Putamen (tissue), 1 donor: ENCODE results near the gene COBLL1.
"Not testable (repeated sequence)": the region's sequence is repeated elsewhere in the genome, so short reads cannot be mapped to it uniquely, and the experiment has no call there.

Experiments
- DNase-seq: peaks from one replicate; pipeline ENCODE4 v3.0.0-alpha.2; 2016; ENCODE audit warnings: low spot score

Gene COBLL1

GRCh38 chr2:164786787-164787186, 54.8 kb downstream of the COBLL1 start:
- no peak for DNase-seq

GRCh38 chr2:164785457-164785856, 56.2 kb downstream of the COBLL1 start:
- no peak for DNase-seq

DNA sequence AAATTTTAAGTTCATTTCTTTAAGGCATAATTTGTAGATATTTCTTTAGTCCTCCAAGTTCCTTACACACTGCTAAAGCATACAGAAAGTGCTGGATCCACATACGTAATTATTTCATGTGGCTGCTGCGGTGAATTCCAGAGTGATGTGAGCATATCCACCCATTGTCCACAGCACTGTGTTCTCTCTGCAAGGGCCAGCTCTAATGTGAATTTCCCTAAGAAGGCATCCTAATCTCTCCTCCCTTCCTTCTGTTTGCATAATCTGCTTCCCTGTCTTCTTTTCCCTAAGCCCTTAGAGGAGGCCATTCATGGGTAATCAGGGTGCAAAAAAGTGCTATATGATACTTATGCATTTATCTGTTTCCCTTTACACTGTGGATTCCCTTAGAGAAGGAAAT, 57.2 kb downstream of the COBLL1 start:
- no peak for DNase-seq

- no peak for DNase-seq
Measured at GRCh38 chr2:164782323-164782722, 59.3 kb downstream of the COBLL1 start.

DNA sequence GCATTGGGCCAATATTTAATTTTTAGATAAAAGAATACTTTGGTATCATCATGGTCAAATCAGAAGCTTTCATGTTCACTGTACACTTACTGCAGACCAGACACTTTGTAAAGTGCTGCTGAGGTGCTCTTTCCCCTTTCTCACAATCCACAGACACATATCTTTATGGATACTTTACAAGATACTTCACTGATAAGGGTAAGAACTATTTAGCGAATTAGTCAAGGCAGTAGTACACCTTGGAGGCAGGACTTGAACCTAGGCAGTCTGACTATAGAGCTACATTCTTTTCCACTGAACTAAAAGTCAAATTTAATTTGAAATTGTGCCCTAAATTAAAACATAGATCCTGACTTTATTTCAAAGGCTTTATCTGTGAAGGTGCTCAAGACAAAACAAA, 60.2 kb downstream of the COBLL1 start:
- no peak for DNase-seq

DNA sequence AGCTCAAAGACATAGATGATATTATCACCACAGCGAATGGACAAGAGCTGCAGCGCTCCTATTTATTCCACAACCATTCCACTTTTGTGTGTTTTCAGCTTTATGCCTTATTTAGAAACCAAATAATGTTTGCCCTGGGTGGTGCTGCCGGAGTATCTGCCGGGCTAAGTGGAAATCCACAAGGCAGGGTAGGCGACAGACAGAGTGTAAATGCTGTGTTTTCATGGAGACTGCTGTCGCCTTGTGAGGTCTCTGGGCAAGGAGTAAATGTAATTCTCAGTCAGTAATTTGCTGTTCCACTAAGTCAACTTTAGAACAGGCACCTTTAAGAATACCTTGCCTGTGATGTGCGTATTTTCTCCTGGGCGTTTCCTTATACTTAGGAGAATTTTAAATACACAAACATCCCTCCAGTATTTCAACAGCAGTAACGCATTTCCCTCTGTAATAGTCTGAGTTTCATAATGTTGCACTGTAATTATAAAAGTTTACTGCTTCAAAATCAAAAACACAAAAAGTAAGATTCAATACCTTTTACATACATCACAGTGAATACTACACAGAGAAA, 60.9 kb downstream of the COBLL1 start:
- no peak for DNase-seq

DNA sequence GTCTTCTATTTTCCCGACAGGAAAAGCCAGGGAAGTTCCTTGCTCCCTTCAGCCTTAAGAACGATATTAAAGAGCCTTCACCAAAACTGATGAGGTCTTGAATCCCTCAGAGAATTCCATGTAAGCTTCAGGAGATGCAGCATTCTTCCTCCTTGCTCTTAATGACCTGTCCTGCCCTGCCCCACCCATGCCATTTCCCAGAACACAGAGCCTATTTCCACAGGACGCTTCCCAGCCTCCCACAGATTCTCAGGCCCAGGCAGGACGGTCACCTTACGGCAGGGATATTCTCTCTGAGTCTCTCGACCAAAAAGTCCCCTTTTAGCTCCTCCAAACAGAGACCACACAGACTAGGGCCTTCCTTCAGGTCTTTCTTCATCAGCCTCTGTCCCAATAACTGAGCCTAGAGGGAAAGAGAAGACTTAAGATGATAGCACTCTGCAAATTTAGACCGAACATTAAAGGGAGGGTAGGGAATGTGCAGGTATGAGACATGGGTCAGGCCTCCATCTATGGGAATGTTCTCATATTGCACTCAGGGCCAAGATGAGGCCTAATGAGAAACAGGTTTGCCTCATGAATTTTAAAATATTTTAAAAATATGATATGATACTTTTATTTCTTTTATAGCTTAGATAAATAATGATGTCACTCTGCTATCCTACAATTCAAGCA, 62.1 kb downstream of the COBLL1 start:
- DNase-seq: no peak

DNA sequence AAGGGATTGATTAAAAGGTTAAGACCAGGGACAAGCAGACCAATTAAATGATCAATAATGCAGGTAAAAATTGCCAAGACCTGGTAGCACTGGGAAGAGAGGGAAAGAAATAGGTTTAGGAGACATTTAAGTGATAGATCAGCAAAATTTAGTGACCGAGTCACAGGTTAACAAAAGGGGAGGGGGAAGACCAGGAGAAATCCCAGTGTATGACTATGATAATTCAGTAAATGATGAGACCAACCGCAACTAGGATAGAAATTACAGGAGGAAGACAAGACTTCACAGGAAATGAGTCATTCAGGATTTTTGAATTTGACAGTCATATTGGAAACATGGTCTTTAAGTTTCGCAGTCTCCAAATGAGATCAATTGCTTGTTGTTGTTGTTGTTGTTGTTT, 62.9 kb downstream of the COBLL1 start:
- DNase-seq: no peak

GRCh38 chr2:164777847-164778461, 63.7 kb downstream of the COBLL1 start:
- no peak for DNase-seq

GRCh38 chr2:164773635-164774034, 68.0 kb downstream of the COBLL1 start:
- DNase-seq: no peak

GRCh38 chr2:164773091-164773490, 68.5 kb downstream of the COBLL1 start:
- DNase-seq: no peak

DNA sequence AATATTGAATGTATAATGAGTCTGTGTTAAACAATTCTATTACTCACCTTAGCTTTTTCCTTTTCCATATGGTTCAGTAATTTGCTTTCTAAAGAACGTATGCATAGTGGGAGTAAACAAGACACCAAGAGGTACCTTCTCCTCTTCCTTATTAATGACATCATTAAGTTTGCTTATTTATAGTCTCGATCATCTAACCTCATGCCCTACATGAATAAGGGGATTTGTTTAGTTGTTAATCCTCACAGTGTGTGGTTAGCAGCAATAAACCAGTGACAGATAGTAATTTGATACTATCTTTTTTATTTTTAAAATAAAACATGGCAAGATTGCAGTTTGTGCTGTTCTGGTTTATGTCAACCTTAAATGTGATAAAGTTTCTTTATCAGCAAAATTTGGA, 69.7 kb downstream of the COBLL1 start:
- no peak for DNase-seq

DNA sequence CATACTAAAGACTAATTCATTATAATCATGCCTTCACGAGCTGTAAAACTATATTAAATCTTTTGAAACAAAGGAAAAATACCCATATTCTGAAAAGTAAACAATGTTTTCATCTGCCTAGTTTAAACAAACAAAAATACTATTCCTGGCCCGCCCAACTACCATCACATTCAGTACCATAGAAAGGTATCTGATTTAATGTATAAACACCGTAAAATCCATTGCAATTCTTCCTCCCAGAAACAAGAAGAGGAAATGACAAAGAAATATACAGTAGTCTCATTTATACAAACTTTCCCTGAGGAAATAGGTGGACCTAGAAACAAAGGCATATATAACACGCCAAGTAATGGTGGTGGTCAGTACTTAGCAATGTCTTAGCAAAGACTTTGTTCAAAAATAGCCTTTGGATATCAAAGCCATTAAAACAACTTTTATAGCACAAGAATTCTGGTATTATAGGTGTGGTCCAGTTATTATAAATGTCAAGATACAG, 71.2 kb downstream of the COBLL1 start:
- no peak for DNase-seq

DNA sequence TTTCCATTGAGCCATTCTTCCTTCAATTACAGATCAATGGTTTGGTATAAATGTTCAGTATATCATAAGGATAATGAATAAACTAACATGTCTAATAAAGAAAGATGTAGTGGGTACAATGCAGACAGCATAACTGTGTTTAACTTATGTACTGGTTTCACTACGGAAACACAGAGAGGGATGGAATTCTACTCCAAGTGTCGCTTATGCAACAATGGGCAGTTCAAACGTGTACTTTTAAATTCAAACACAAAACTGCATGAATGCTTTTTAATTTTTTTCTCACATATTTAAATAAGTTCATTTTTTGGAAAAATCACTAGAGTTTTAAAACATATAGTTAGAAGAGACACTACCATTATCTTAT, 74.7 kb downstream of the COBLL1 start:
- DNase-seq: no peak

- no peak for DNase-seq
Measured at GRCh38 chr2:164766216-164766953, 75.2 kb downstream of the COBLL1 start.

DNA sequence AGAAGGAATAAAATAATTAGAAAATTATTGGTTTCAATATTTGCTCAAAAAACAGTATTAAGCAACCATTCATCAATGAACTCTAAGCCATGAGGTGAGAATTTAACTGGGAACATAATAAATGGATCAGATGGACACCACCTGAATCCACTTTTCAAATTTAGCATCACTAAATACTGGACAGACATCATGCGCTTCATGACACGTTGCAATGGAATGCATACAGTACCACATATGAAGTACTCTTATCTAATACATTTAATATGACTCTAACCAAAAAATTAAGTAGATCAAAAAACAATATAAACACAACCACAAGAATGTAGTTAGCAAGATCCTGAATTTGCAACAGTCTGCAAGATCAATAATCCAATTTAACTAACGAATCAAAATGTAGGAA, 76.6 kb downstream of the COBLL1 start:
- no peak for DNase-seq

- DNase-seq: no peak
Measured at GRCh38 chr2:164764474-164764873, 77.1 kb downstream of the COBLL1 start.

DNA sequence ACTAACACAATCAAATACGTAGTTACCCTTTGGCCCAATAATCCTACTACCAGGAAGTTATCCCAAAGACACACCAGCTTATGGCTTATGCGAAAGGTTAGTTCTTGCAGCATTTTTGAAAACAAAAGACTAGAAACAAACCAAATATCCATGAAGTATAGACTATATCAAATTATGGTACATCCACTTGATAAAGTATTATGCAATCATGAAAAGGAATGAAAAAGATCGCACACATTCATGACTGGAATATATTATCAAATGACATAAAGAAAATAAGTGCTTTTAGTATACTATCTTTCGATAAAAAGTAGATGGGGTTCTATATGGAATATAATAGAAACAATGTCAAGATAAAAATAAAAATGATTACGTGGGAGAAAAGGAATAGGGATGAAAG, 78.2 kb downstream of the COBLL1 start:
- no peak for DNase-seq

DNA sequence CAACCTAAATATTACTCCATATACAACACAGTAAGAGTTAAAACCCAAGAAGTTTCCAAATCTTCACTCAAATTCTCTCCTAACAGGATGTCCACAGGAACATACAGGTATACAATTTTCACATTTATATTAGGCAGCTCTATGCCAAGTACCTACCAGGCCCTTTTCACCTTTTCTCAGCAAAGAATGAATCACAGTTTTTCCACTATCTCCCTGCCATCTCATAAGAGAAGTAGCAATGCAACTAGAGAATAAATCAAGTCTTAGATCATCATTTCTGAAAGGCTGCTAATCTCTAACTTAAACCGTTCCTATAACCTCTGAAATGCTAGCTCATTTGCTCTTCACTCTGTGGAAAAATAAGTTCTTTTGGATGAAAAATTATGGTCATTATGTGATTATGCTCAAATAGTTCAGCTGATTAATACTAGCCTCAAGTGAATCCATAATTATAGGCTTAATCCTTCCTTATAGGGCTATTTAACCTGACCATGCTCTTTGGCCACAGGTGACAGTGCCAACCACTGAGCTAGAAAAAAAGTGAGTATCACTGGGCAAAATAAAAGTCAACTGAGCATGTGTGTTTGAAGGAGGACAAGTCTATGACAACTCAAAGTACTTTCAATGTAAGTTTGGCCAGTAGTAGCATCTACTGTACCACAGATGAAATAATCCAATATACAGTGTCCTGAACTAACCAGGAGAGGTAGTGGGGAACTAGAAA, 79.7 kb downstream of the COBLL1 start:
- no peak for DNase-seq

DNA sequence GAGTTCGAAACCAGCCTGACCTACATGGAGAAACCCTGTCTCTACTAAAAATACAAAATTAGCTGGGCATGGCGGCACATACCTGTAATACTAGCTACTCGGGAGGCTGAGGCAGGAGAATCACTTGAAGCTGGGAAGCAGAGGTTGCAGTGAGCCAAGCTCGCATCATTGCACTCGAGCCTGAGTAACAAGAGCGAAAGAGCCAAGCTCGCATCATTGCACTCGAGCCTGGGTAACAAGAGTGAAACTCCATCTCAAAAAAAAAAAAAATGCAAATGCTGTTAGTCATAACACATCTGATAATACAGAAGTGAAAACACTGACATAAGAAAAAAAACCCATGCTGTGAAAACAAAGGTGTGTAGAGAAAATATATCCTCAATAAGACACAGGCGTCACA, 80.4 kb downstream of the COBLL1 start:
- DNase-seq: not testable (repeated sequence)

DNA sequence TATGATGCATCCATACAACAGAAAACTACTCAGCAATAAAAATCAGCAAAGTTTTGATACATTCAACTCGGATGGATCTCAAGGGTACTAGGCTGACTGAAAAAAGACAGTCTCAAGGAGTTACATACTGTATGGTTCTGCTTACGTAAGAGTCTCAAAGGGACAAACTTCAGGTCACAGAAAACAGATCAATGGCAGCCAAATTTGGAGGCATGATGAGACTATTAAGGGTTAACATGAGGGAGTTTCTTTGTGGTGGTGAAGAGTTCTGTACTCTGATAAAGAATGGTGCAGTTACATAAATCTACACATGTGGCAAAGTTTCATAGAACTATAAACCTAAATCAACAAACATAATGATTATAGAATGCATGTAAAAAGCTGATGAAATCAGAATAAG, 81.4 kb downstream of the COBLL1 start:
- no peak for DNase-seq
